Subcutaneous abdominal adipose tissue (tissue), 5 donors: ENCODE measurements around the gene C1QTNF5.
A peak's percentile ranks its signal among the peaks of the same experiment; 100 is the strongest.

Source experiments
- H3K27ac ChIP-seq: one replicate; pipeline ENCODE4 v1.7.0; 2013; ENCODE audit warnings: low read depth, mild to moderate bottlenecking, inconsistent platforms, low read length, moderate library complexity
- H3K27me3 ChIP-seq, 5 donors: one replicate each; pipeline ENCODE4 v1.7.0; 2013; ENCODE audit warnings: low read length in 5 of 5, inconsistent platforms in 1 of 5; ENCODE audit not compliant: control insufficient read depth in 5 of 5, insufficient read depth in 4 of 5
- H3K36me3 ChIP-seq, 5 donors: one replicate each; pipeline ENCODE4 v1.7.0; 2013; ENCODE audit warnings: low read length in 5 of 5; ENCODE audit not compliant: control insufficient read depth in 5 of 5, insufficient read depth in 5 of 5
- H3K4me1 ChIP-seq, 5 donors: one replicate each; pipeline ENCODE4 v1.7.0; 2013; ENCODE audit warnings: low read length in 5 of 5, mild to moderate bottlenecking in 3 of 5, moderate library complexity in 1 of 5; ENCODE audit not compliant: control insufficient read depth in 5 of 5, insufficient read depth in 5 of 5
- H3K4me3 ChIP-seq, 5 donors: one replicate each; pipeline ENCODE4 v1.7.0; 2013; ENCODE audit warnings: low read length in 5 of 5, low read depth in 1 of 5
- H3K9ac ChIP-seq, 5 donors: one replicate each; pipeline ENCODE4 v1.7.0; 2013; ENCODE audit warnings: low read length in 5 of 5, mild to moderate bottlenecking in 4 of 5, moderate library complexity in 3 of 5
- H3K9me3 ChIP-seq, 5 donors: one replicate each; pipeline ENCODE4 v1.7.0; 2013; ENCODE audit warnings: low read length in 5 of 5; ENCODE audit not compliant: control insufficient read depth in 5 of 5
- donor health status: healthy.
- donor health status: healthy.
- donor health status: healthy.
- donor health status: healthy.
- donor health status: healthy.

C1QTNF5 gene

GRCh38 chr11:119372260-119373058, 31.8 kb upstream of the C1QTNF5 start:
- Histone ChIP-seq H3K9me3 (no peaks in the 10 kb centered on the region), H3K36me3 (no peaks in the 10 kb centered on the region), H3K27ac (no peak overlapping the region), H3K4me1 (peaks cover 18 to 80% (median 63%) of the 10 kb centered on the region in 5 donors), H3K27me3 (peaks cover 0 to 6% (median 2%) of the 10 kb centered on the region in 5 donors), H3K9ac (no peak overlapping the region), H3K4me3 (no peak overlapping the region)

- Histone ChIP-seq H3K9ac (no peak overlapping the region), H3K27ac (no peak overlapping the region)
These were observed 31.1 kb upstream of the C1QTNF5 start for GRCh38 chr11:119371778-119372182.

GRCh38 chr11:119371067-119371601, 30.5 kb upstream of the C1QTNF5 start:
- Histone ChIP-seq H3K9ac (peak overlapping the region in 1 of 5 donors; percentile 14), H3K4me3 (no peak overlapping the region), H3K4me1 (peaks cover 16 to 76% (median 59%) of the 10 kb centered on the region in 5 donors)

More at GRCh38 chr11:119371778-119372182, 31.1 kb upstream of the C1QTNF5 start:
- H3K9me3 ChIP-seq, result no peaks in the 10 kb centered on the region
- H3K27me3 ChIP-seq, result peaks cover 0 to 12% (median 7%) of the 10 kb centered on the region in 5 donors
- H3K36me3 ChIP-seq, result no peaks in the 10 kb centered on the region
- no peak overlapping the region for H3K4me3 ChIP-seq
- peaks cover 20 to 80% (median 63%) of the 10 kb centered on the region in 5 donors for H3K4me1 ChIP-seq

GRCh38 chr11:119370486-119371046, 29.9 kb upstream of the C1QTNF5 start:
- Histone ChIP-seq H3K4me3 (no peak overlapping the region), H3K27me3 (peaks cover under 1 to 15% (median 11%) of the 10 kb centered on the region in 5 donors), H3K4me1 (peaks cover 16 to 70% (median 54%) of the 10 kb centered on the region in 5 donors), H3K9ac (no peak overlapping the region), H3K9me3 (no peaks in the 10 kb centered on the region), H3K27ac (no peak overlapping the region), H3K36me3 (no peaks in the 10 kb centered on the region)

More at GRCh38 chr11:119371067-119371601, 30.5 kb upstream of the C1QTNF5 start:
- H3K27me3 ChIP-seq, result peaks cover 0 to 14% (median 9%) of the 10 kb centered on the region in 5 donors
- no peaks in the 10 kb centered on the region for H3K9me3 ChIP-seq
- no peaks in the 10 kb centered on the region for H3K36me3 ChIP-seq
- H3K27ac ChIP-seq, result no peak overlapping the region

- no peak overlapping the region for H3K27ac ChIP-seq
- H3K4me1 ChIP-seq, result peaks cover 9 to 62% (median 44%) of the 10 kb centered on the region in 5 donors
- H3K9ac ChIP-seq, result no peak overlapping the region
- H3K36me3 ChIP-seq, result no peaks in the 10 kb centered on the region
- no peak overlapping the region for H3K4me3 ChIP-seq
- H3K9me3 ChIP-seq, result no peaks in the 10 kb centered on the region
- peaks cover 10 to 26% (median 24%) of the 10 kb centered on the region in 5 donors for H3K27me3 ChIP-seq
These were observed 28.6 kb upstream of the C1QTNF5 start for GRCh38 chr11:119369132-119369925.

GRCh38 chr11:119368121-119369034, 27.7 kb upstream of the C1QTNF5 start:
- Histone ChIP-seq H3K4me3 (peak overlapping the region in 1 of 5 donors; percentile 1), H3K27ac (no peak overlapping the region), H3K9ac (peak overlapping the region in 1 of 5 donors; percentile 35), H3K9me3 (no peaks in the 10 kb centered on the region), H3K4me1 (peaks cover 9 to 60% (median 40%) of the 10 kb centered on the region in 5 donors), H3K36me3 (no peaks in the 10 kb centered on the region), H3K27me3 (peaks cover 10 to 29% (median 24%) of the 10 kb centered on the region in 5 donors)

- Histone ChIP-seq H3K36me3 (no peaks in the 10 kb centered on the region), H3K9me3 (no peaks in the 10 kb centered on the region), H3K4me3 (no peak overlapping the region), H3K27me3 (peaks cover 10 to 29% (median 24%) of the 10 kb centered on the region in 5 donors), H3K4me1 (peaks cover 9 to 66% (median 42%) of the 10 kb centered on the region in 5 donors), H3K9ac (no peak overlapping the region), H3K27ac (no peak overlapping the region)
These were observed 27.0 kb upstream of the C1QTNF5 start for GRCh38 chr11:119367661-119368120.

GRCh38 chr11:119366690-119367620, 26.3 kb upstream of the C1QTNF5 start:
- Histone ChIP-seq H3K9me3 (no peaks in the 10 kb centered on the region), H3K4me1 (peaks cover 9 to 64% (median 41%) of the 10 kb centered on the region in 5 donors), H3K27ac (no peak overlapping the region), H3K4me3 (no peak overlapping the region), H3K27me3 (peaks cover 10 to 29% (median 24%) of the 10 kb centered on the region in 5 donors), H3K9ac (no peak overlapping the region), H3K36me3 (no peaks in the 10 kb centered on the region)
